Esophagus muscularis mucosa (tissue), 4 donors: ENCODE results near the gene PLEK2. TPM values are rescaled to one million over a fixed set of nuclear protein-coding genes. Genes with fewer than 3 reads are reported as not detected.

ENCODE experiments used
- DNase-seq: peaks from one replicate; pipeline ENCODE4 v3.0.0-alpha.2; 2017; ENCODE audit errors: extremely low spot score
- H3K27ac ChIP-seq, 4 donors: fragments of 200-600 bp; sonication (generic); replicated peaks in 1 of 4; 1 replicate in 3 of 4; 2 replicates in 1 of 4; pipeline ENCODE4 v1.5.1; 2016 to 2019; ENCODE audit warnings: mild to moderate bottlenecking in 1 of 4
- H3K27me3 ChIP-seq, 4 donors: fragments of 200-600 bp; sonication (generic); one replicate each; pipeline versions ENCODE4 v1.5.1 to v1.6.0; 2016 to 2019
- H3K36me3 ChIP-seq, 4 donors: fragments of 200-600 bp; sonication (generic); one replicate each; pipeline ENCODE4 v1.5.1; 2016 to 2019
- H3K4me1 ChIP-seq, 4 donors: fragments of 200-600 bp; sonication (generic); one replicate each; pipeline ENCODE4 v1.5.1; 2016 to 2019
- H3K4me3 ChIP-seq, 4 donors: fragments of 200-600 bp; sonication (generic); 1 replicate in 2 of 4; 2 replicates in 2 of 4; pipeline ENCODE4 v1.5.1; 2016 to 2019; ENCODE audit warnings: mild to moderate bottlenecking in 4 of 4, moderate library complexity in 1 of 4
- H3K9me3 ChIP-seq, 4 donors: fragments of 200-600 bp; sonication (generic); 1 replicate in 3 of 4; 2 replicates in 1 of 4; pipeline ENCODE4 v1.5.1; 2016 to 2019
- EP300 ChIP-seq: sonication (generic); formaldehyde crosslinking; IDR thresholded peaks from one replicate; pipeline ENCODE4 v1.6.1; 2017; ENCODE audit warnings: antibody characterized with exemption
- POLR2A ChIP-seq: fragments of 450-650 bp; IDR thresholded peaks from one replicate; pipeline ENCODE4 v1.6.1; 2017; ENCODE audit warnings: antibody characterized with exemption, moderate library complexity, mild to moderate bottlenecking, low read depth
- POLR2AphosphoS5 ChIP-seq, 2 donors: sonication (generic); formaldehyde crosslinking; IDR thresholded peaks; one replicate each; pipeline ENCODE4 v1.6.1; 2017; ENCODE audit warnings: antibody characterized with exemption in 2 of 2
- WGBS: methylation state at CpG from one replicate; pipeline ENCODE4 v1.1.5; 2018; 5-methylcytosine and 5-hydroxymethylcytosine counted together
- intact Hi-C: fragments of 100-400 bp; cut with DNase I; formaldehyde crosslinking; loops from one replicate; pipeline ENCODE4 v1.15.1; 2023
- total RNA-seq, 4 donors: library from RNA; depleted of rRNA; stranded (reverse); fragments of >200 nt; gene quantifications; one replicate each; pipeline versions ENCODE4 v1.1.0 to v1.2.1, GENCODE V29; 2016
- TF ChIP-seq, protein P1 (sequence below), 3 experiments: fragments of 200-600 bp in 2 of 3; fragments of 450-650 bp in 1 of 3; sonication (generic) in 2 of 3; IDR thresholded peaks; one replicate each; pipeline ENCODE4 v1.5.1; 2017 to 2019; ENCODE audit warnings: antibody characterized with exemption in 3 of 3, mild to moderate bottlenecking in 2 of 3, moderate library complexity in 1 of 3

The PLEK2 gene
- total RNA-seq, 4 donors from 2014 or later = 0.40 to 0.66 (median 0.65) TPM; not detected in 1

DNA sequence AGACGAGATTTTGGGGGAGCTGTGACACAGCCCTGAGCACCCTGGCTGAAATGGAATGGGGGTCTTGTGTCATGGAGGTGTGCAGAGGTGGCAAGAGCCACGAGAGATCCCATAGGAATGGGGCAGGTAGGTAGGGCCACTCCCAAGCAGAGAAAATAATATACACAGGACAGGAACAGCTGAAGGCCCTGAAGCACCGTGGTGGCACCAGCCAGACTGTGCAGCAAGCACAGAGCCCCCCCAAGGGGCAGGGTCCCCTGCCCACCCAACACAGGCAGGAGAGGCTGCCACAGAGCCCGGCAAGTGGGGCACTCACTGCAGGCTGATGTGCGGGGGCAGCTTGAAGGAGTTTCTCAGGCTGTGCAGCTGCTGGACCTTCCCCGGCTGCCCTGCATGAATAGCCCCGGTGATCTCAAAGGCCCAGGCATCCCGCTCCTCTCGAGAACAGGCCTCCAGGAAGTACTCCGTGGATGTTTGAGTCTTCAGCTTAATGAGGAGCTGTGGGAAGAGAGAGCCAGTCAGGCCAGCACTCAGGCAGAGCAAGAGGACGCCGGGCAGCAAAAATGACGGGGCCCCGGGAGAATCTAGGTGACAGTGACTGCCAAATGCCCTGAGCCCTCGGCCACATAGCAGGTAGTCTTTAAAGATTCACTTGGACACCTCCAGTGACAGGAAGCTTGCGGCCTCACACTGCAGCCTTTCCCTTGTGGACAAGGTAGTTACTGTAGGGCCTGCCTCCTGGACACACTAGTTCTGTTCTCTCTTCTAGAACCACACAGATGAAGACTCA lies 16.7 kb downstream of the PLEK2 start:
- 79% methylated on average over 16 of the region's 16 CpGs for WGBS
- TF ChIP-seq EP300 = no peak
- TF ChIP-seq POLR2AphosphoS5 (IDR thresholded peaks at IDR 0.05) = no peak
- TF ChIP-seq POLR2A = no peak
- TF ChIP-seq, protein P1, sequence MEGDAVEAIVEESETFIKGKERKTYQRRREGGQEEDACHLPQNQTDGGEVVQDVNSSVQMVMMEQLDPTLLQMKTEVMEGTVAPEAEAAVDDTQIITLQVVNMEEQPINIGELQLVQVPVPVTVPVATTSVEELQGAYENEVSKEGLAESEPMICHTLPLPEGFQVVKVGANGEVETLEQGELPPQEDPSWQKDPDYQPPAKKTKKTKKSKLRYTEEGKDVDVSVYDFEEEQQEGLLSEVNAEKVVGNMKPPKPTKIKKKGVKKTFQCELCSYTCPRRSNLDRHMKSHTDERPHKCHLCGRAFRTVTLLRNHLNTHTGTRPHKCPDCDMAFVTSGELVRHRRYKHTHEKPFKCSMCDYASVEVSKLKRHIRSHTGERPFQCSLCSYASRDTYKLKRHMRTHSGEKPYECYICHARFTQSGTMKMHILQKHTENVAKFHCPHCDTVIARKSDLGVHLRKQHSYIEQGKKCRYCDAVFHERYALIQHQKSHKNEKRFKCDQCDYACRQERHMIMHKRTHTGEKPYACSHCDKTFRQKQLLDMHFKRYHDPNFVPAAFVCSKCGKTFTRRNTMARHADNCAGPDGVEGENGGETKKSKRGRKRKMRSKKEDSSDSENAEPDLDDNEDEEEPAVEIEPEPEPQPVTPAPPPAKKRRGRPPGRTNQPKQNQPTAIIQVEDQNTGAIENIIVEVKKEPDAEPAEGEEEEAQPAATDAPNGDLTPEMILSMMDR (IDR thresholded peaks at IDR 0.05) = no peak
- Histone ChIP-seq H3K4me1 (no peaks in the 10 kb centered on the region), H3K27ac (no peak overlapping the region), H3K36me3 (no peaks in the 10 kb centered on the region), H3K9me3 (no peaks in the 10 kb centered on the region), H3K27me3 (peaks cover 0 to 6% (median 3%) of the 10 kb centered on the region in 4 donors), H3K4me3 (no peak overlapping the region)
- intact Hi-C loops = no loop called here
- peak; percentile 80 for DNase-seq

DNA sequence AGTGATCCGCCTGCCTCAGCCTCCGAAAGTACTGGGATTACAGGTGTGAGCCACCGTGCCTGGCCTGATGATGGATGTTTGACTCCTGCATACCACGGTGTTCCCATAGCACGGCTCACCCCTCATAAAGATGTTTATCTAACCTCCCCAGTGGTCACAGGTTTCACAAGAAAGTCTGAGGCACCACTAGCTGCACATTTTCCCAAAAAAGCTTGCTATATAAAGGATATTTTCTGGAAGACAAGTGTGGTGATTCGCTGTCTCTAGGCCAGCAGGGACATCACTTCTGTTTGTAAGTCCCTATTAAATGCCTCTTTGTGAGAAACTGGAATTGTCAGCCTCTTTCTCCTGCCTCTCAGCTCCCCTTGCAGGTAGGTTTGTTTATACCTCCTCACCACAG lies 18.3 kb downstream of the PLEK2 start:
- H3K27me3 ChIP-seq = peaks cover 0 to 6% (median 3%) of the 10 kb centered on the region in 4 donors
- TF ChIP-seq POLR2A (no peak), EP300 (no peak)
- intact Hi-C loops = no loop called here
- H3K4me1 ChIP-seq = no peaks in the 10 kb centered on the region
- H3K9me3 ChIP-seq = no peaks in the 10 kb centered on the region
- peak; percentile 72 for DNase-seq
- no peak overlapping the region for H3K27ac ChIP-seq
- no peaks in the 10 kb centered on the region for H3K36me3 ChIP-seq
- 58% methylated on average over 6 of the region's 6 CpGs for whole genome bisulfite sequencing
- no peak overlapping the region for H3K4me3 ChIP-seq

DNA sequence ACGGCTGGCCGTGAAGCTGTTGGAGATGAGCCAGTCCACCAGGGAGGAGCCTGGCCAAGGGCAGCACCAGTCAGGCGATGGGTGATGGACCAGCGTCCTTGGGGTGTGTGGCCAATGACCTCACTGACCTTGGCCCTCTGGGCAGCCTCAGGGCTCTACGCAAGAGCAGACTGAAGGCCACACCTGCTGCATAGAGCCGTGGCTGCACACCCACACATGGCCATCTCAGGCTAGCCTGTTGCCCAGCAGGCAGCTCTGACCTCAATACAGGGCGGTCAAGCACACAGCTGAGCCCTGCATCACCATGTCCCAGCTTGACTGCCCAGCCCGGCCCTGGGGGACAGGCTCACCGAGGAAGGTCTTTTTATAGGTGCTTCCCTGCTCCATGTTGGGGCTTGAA lies 19.2 kb downstream of the PLEK2 start:
- Histone ChIP-seq H3K36me3 (no peaks in the 10 kb centered on the region), H3K4me3 (no peak overlapping the region), H3K27ac (no peak overlapping the region), H3K27me3 (peaks cover 0 to 6% (median 0%) of the 10 kb centered on the region in 4 donors), H3K4me1 (no peaks in the 10 kb centered on the region), H3K9me3 (no peaks in the 10 kb centered on the region)
- TF ChIP-seq POLR2A = no peak
- TF ChIP-seq, protein P1 (IDR thresholded peaks at IDR 0.05) = no peak
- TF ChIP-seq POLR2AphosphoS5 (IDR thresholded peaks at IDR 0.05) = no peak
- TF ChIP-seq EP300 = no peak
- WGBS = 88% methylated on average over 3 of the region's 9 CpGs
- peak; percentile 87 for DNase-seq
- intact Hi-C loops = no loop called here

DNA sequence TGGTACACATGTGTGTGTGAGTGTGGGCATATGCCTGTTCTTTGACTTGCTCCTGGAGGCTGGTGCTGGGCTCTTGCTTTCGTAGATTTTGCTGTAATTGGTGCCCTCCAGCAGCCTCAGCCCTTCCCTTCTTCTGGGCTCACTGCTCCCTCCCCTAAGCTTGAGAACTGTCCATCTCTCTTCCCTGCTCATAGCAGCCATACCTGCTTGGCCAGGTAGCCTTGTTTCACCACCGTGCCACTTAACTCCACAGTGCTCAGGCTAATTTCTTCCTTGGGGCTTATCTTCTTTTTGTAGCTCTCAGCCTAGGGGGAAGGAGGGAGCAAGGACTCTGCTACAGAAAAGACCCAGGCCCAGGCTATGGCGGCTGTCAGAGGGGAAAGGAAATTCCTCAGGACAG lies 19.8 kb downstream of the PLEK2 start:
- 100% methylated on average over 3 of the region's 3 CpGs for WGBS
- Histone ChIP-seq H3K4me3 (no peak overlapping the region), H3K27ac (no peak overlapping the region), H3K27me3 (peaks cover 0 to 6% (median 0%) of the 10 kb centered on the region in 4 donors), H3K4me1 (no peaks in the 10 kb centered on the region), H3K9me3 (no peaks in the 10 kb centered on the region), H3K36me3 (peaks cover 0 to 3% (median 2%) of the 10 kb centered on the region in 4 donors)
- intact Hi-C loops = no loop called here
- TF ChIP-seq, protein P1 (IDR thresholded peaks at IDR 0.05) = no peak
- no peak for TF ChIP-seq POLR2A
- no peak for TF ChIP-seq EP300
- TF ChIP-seq POLR2AphosphoS5 (IDR thresholded peaks at IDR 0.05) = no peak
- DNase-seq = peak; percentile 64

DNA sequence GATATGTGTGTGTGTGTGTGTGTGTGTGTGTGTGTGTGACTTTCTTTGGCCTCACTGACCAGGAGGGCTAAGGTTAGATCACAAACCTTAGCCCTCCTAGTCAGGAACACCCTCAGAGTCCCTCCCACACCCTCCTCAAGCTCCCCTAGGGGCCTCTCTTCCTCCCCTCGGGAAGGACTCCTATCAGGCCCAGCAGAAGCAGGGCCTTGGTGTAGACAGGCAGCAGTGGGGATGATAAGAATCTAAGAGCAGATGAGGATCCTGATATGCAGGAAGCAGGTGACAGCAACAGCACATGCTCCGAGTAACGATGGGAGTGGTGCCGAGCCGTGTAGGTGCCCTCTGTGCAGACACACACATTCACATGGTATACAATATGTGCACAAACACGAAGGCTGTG lies 20.7 kb downstream of the PLEK2 start:
- H3K9me3 ChIP-seq = no peaks in the 10 kb centered on the region

More for the DNA sequence above, 20.7 kb downstream of the PLEK2 start:
- intact Hi-C loops = no loop called here
- Histone ChIP-seq H3K36me3 (peaks cover 0 to 9% (median 5%) of the 10 kb centered on the region in 4 donors), H3K27ac (no peak overlapping the region), H3K27me3 (peaks cover 0 to 6% (median 0%) of the 10 kb centered on the region in 4 donors), H3K4me3 (no peak overlapping the region), H3K4me1 (peaks cover 0 to 8% (median 3%) of the 10 kb centered on the region in 4 donors)
- no peak for TF ChIP-seq POLR2A
- no peak for TF ChIP-seq EP300
- TF ChIP-seq, protein P1 (IDR thresholded peaks at IDR 0.05) = no peak
- TF ChIP-seq POLR2AphosphoS5 (IDR thresholded peaks at IDR 0.05) = no peak
- DNase-seq = no peak
- 83% methylated on average over 5 of the region's 6 CpGs for WGBS
